ENCODE results near the gene CES3. TPM values are rescaled to one million over a fixed set of nuclear protein-coding genes. Genes with fewer than 3 reads are reported as not detected.
A peak's percentile ranks its signal among the peaks of the same experiment; 100 is the strongest.
"Not testable (repeated sequence)": the region's sequence is repeated elsewhere in the genome, so short reads cannot be mapped to it uniquely, and the experiment has no call there.

The CES3 gene
- total RNA-seq, 4 donors from 2014 or later, result 0.13 to 1.3 (median 0.22) TPM; not detected in 1

DNA sequence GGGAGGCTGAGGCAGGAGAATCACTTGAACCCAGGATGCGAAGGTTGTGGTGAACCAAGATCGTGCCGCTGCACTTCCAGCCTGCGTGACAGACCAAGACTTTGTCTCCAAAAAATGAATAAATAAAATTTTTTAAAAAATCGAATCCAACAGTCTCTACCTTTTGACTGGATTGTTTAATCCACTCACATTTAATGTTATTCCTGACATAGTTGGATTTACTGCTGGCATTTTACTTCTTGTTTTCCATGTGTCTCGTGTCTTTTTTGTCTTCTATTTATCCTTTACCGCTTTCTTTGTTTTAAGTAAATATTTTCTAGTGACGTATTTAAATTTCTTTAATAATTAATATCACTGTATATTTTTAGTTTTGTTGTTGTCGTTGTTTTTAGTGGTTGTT lies 22.0 kb downstream of the CES3 start:
- Histone ChIP-seq H3K9me3 (no peaks in the 10 kb centered on the region), H3K27me3 (no peaks in the 10 kb centered on the region), H3K27ac (no peak overlapping the region), H3K4me1 (peaks cover 2 to 4% of the 10 kb centered on the region in 2 donors), H3K4me3 (replicated peaks in 1 of 3) (no peak overlapping the region), H3K36me3 (no peaks in the 10 kb centered on the region)
- no peak for TF ChIP-seq POLR2A (IDR thresholded peaks at IDR 0.05)
- TF ChIP-seq, protein P1, sequence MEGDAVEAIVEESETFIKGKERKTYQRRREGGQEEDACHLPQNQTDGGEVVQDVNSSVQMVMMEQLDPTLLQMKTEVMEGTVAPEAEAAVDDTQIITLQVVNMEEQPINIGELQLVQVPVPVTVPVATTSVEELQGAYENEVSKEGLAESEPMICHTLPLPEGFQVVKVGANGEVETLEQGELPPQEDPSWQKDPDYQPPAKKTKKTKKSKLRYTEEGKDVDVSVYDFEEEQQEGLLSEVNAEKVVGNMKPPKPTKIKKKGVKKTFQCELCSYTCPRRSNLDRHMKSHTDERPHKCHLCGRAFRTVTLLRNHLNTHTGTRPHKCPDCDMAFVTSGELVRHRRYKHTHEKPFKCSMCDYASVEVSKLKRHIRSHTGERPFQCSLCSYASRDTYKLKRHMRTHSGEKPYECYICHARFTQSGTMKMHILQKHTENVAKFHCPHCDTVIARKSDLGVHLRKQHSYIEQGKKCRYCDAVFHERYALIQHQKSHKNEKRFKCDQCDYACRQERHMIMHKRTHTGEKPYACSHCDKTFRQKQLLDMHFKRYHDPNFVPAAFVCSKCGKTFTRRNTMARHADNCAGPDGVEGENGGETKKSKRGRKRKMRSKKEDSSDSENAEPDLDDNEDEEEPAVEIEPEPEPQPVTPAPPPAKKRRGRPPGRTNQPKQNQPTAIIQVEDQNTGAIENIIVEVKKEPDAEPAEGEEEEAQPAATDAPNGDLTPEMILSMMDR (IDR thresholded peaks at IDR 0.05), result no peak
- 96 to 97% methylated on average over 9 of the region's 9 CpGs for WGBS, 2 donors
- intact Hi-C loops (cut with DNase I), result no loop called here
- DNase-seq, result no peak

DNA sequence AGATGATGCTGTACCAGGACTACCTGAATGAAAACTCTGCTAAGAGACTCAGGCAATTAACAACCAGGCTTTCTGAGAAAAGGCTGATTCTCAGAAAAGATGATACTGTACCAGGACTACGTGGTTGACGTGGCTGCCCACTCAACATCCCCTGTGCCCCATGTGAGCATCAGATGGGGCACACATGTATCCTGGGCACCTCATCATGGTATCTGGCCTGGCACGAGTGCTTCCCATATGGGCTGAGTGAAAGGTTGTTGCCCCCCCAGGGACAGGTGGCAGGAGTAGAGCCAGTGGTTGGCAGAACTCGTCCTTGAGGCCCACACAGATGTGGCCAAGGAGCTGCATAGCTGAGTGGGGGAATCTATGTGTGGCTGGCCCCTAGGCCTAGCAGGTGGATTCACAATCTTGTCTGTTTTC lies 23.8 kb downstream of the CES3 start:
- H3K4me1 ChIP-seq, result peaks cover 5 to 12% of the 10 kb centered on the region in 2 donors
- no peak overlapping the region for H3K4me3 ChIP-seq (replicated peaks in 1 of 3)
- 92 to 100% methylated on average over 4 of the region's 4 CpGs for WGBS, 2 donors
- no peaks in the 10 kb centered on the region for H3K27me3 ChIP-seq
- no peak overlapping the region for H3K27ac ChIP-seq
- intact Hi-C loops (cut with DNase I), result no loop called here
- no peak for DNase-seq
- H3K36me3 ChIP-seq, result no peaks in the 10 kb centered on the region
- H3K9me3 ChIP-seq, result no peaks in the 10 kb centered on the region
- TF ChIP-seq, protein P1 (IDR thresholded peaks at IDR 0.05), result no peak
- no peak for TF ChIP-seq POLR2A (IDR thresholded peaks at IDR 0.05)

- TF ChIP-seq, protein P1 (IDR thresholded peaks at IDR 0.05), result no peak
- no peak for TF ChIP-seq POLR2A (IDR thresholded peaks at IDR 0.05)
- Histone ChIP-seq H3K27me3 (no peaks in the 10 kb centered on the region), H3K36me3 (no peaks in the 10 kb centered on the region), H3K27ac (no peak overlapping the region), H3K4me3 (replicated peaks in 1 of 3) (no peak overlapping the region), H3K4me1 (peaks cover 5 to 12% of the 10 kb centered on the region in 2 donors), H3K9me3 (no peaks in the 10 kb centered on the region)
- WGBS, 2 donors, result 94 to 95% methylated on average over 6 of the region's 6 CpGs
- DNase-seq, result no peak
- intact Hi-C loops (cut with DNase I), result no loop called here
Observed at GRCh38 chr16:66986559-66986958, 25.5 kb downstream of the CES3 start.

DNA sequence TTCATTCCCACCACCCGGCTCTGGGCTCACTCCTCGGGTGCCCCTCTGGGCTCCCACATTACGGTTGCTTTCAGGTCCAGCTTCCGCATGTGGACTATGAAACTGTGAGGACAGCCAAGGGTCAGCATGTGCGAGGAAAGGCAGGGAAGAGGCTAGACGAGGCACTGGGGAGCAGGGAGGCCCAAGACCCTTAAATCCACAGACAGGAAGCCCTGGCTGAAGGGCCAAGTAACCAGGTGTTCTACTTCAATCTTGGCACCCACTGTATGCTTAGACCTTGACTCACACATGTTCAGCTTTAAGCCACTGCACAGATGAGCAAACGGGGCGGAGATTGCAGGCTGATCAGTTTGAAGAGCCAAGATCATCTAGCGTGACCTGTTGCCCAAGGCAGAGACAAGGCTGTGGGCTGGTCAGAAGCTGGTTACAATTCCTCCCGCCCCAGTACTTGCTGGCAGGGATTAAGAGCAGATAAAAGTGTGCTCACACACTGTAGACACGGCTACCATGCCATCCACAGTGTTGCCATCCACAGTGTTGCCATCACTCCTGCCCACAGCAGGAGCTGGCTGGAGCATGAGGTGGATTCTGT lies 27.2 kb downstream of the CES3 start, which contains the start of gene CES4A:
Gene CES4A (plus strand): TSS at position 393 of the 592 bp plus-strand sequence. CDS start 184 bp downstream, at position 577.
- peak within 1 kb of the TSS; percentile 44 to 79 (median 59) for H3K27ac ChIP-seq
- intact Hi-C loops (cut with DNase I), result no loop called here
- H3K9me3 ChIP-seq, result no peaks in the 10 kb centered on the region
- H3K27me3 ChIP-seq, result no peaks in the 10 kb centered on the region
- peaks cover 5 to 12% of the 10 kb centered on the region in 2 donors for H3K4me1 ChIP-seq
- no peak within 1 kb of the TSS for H3K4me3 ChIP-seq (replicated peaks in 1 of 3)
- H3K36me3 ChIP-seq, result no peaks in the 10 kb centered on the region
- peak in 1 of 2 donors; percentile 48 for TF ChIP-seq POLR2A (IDR thresholded peaks at IDR 0.05)
- TF ChIP-seq, protein P1 (IDR thresholded peaks at IDR 0.05), result no peak
- 46 to 62% methylated on average over 11 of the region's 11 CpGs for WGBS, 2 donors
- DNase-seq, result peak; percentile 94

GRCh38 chr16:66991545-66992077 lies 30.5 kb downstream of the CES3 start:
- Histone ChIP-seq H3K36me3 (no peaks in the 10 kb centered on the region), H3K27me3 (no peaks in the 10 kb centered on the region), H3K4me1 (peaks cover 13 to 23% of the 10 kb centered on the region in 2 donors), H3K4me3 (replicated peaks in 1 of 3) (no peak overlapping the region), H3K27ac (no peak overlapping the region), H3K9me3 (no peaks in the 10 kb centered on the region)
- intact Hi-C loops (cut with DNase I), result no loop called here
- DNase-seq, result no peak
- TF ChIP-seq, protein P1 (IDR thresholded peaks at IDR 0.05), result no peak
- TF ChIP-seq POLR2A (IDR thresholded peaks at IDR 0.05), result no peak
- WGBS, 2 donors, result 90 to 96% methylated on average over 2 of the region's 2 CpGs

GRCh38 chr16:66993558-66993957 lies 32.5 kb downstream of the CES3 start:
- peaks cover 17 to 25% of the 10 kb centered on the region in 2 donors for H3K4me1 ChIP-seq
- H3K9me3 ChIP-seq; H3K4me3 ChIP-seq (replicated peaks in 1 of 3); H3K27ac ChIP-seq; intact Hi-C loops (cut with DNase I); H3K27me3 ChIP-seq; H3K36me3 ChIP-seq; DNase-seq: not testable (repeated sequence)
- WGBS, 2 donors, result 96 to 97% methylated on average over 12 of the region's 12 CpGs

Data from thyroid gland (tissue), 4 donors.